ENCODE data around the gene FOSB. TPM values are rescaled to one million over a fixed set of nuclear protein-coding genes. Genes with fewer than 3 reads are reported as not detected.
A peak's percentile ranks its signal among the peaks of the same experiment; 100 is the strongest.

FOSB gene
- 1 to 10 TPM; 3.7 to 5.9 TPM for total RNA-seq

DNA sequence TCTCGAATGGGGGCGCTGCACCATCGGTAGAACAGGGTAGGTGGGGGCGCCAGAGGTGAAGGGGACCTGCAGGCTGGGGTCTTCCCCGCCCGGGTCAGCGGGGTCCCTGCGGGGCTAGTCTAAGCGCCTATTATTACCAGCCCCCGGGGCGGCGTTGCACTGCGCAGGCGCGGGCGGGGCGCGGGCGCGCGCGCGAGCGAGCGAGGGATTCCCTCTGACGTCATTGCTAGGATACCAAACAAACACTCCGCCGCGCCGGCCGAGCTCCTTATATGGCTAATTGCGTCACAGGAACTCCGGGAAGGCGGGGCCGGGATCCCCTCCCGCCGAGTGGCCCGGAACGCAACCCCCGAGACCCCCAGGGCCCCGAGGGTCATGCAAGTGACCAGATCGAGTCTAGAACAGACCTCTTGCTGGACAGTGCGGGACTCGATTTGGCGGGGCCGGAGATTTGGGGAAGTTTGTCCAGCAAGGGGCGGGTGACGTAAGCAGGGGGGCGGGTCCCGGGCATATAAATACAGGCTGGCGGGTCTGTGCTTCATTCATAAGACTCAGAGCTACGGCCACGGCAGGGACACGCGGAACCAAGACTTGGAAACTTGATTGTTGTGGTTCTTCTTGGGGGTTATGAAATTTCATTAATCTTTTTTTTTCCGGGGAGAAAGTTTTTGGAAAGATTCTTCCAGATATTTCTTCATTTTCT, at the start of gene FOSB:
Gene FOSB, plus strand, starts transcription at position 541 of the 703 bp plus-strand sequence. CDS start 591 bp downstream, outside the sequence.
- H3K36me3 Mint-ChIP-seq: peaks cover 3% of the 10 kb centered on the region

DNA sequence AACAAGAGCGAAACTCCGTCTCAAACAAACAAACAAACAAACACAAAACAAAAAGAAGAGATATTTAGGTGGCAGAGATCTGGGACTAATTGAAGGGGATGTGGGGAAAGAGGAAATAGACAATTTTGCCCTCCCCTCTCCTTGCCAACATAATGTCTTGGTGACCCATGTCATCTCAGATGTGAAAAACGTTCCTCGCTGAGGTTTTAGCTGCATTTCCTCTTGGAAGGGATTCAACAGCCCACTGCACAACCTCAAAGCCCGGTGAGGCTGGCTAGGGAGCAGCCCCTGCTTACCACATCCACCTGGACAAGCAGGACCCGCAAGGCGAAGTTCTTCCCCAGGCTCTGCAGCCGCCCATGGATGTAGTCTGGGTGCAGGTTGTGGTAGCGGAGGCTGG, 49.0 kb upstream of the FOSB start:
- ChIA-PET POLR2A (no interaction called here), CTCF (no interaction called here)
- H3K9me3 Mint-ChIP-seq: no peaks in the 10 kb centered on the region
- H3K4me1 Mint-ChIP-seq (ENCODE audit: low read depth): peaks cover 30% of the 10 kb centered on the region
- peaks cover 21% of the 10 kb centered on the region for H3K36me3 Mint-ChIP-seq
- no peak overlapping the region for H3K27ac Mint-ChIP-seq
- H3K4me3 Mint-ChIP-seq: no peak overlapping the region
- intact Hi-C loops (cut with micrococcal nuclease): no loop called here
- no peak for DNase-seq
- H3K27me3 Mint-ChIP-seq: no peaks in the 10 kb centered on the region

More for the DNA sequence above, at the start of gene FOSB:
- Mint-ChIP-seq H3K9me3 (no peaks in the 10 kb centered on the region), H3K27ac (peak within 1 kb of the TSS; percentile 84), H3K4me1 (ENCODE audit: low read depth) (peaks cover 28% of the 10 kb centered on the region), H3K27me3 (peaks cover 1% of the 10 kb centered on the region), H3K4me3 (peak within 1 kb of the TSS; percentile 87)
- CTCF ChIA-PET: interaction anchor here (0.5 to 5.0 kb wide), 11 partner anchors 11 to 219 kb away, joined by 3 to 89 read pairs (median 4); no protein-coding TSS in a partner anchor
- peak; percentile 95 for DNase-seq
- POLR2A ChIA-PET: interaction anchor here (1.0 to 4.0 kb wide), 11 partner anchors 11 to 174 kb away, joined by 3 to 44 read pairs (median 7); partner anchors contain the start of genes ERCC1, OPA3, PPP1R13L and VASP
- intact Hi-C loops (cut with micrococcal nuclease): loop anchor here (1.0 kb wide), 1 partner anchor 17 kb away; no protein-coding TSS in a partner anchor

DNA sequence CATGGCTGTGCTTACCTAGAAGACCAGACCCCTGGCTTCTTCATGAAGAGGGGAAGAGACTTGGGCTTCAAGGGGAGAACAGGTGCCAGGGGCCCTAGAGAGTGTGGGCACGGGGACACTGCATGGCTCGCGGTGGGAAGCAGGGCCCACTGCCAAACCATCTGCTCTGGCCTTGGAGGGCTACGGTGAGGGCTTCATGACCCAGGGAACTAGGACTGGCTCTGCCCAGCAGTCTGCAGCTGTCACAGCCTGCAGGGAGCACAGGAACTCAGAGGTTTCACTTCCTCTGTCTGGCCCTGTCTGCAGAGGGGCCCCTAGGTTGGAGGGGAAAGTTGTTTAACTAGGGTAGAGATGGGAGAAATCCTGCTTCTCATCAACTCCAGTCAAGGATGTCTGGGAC, 48.4 kb upstream of the FOSB start:
- H3K36me3 Mint-ChIP-seq: peaks cover 16% of the 10 kb centered on the region
- no peaks in the 10 kb centered on the region for H3K27me3 Mint-ChIP-seq
- H3K4me1 Mint-ChIP-seq (ENCODE audit: low read depth): peaks cover 35% of the 10 kb centered on the region
- no peak overlapping the region for H3K4me3 Mint-ChIP-seq
- peak overlapping the region; percentile 34 for H3K27ac Mint-ChIP-seq
- POLR2A ChIA-PET: no interaction called here
- no peaks in the 10 kb centered on the region for H3K9me3 Mint-ChIP-seq
- no peak for DNase-seq
- CTCF ChIA-PET: no interaction called here
- intact Hi-C loops (cut with micrococcal nuclease): no loop called here

DNA sequence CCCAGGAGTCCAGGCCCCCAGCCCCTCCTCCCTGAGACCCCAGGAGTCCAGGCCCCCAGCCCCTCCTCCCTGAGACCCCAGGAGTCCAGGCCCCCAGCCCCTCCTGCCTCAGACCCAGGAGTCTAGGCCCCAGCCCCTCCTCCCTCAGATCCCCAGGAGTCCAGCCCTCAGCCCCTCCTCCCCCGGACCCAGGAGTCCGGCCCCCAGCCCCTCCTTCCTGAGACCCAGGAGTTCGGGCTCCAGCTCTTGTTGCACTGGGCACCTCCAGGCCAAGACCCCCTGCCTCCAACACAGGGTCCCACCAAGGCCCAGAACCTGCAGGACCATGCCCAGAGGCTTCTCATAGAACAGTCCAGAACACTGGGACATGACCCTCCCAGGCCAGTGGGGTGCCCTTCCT, 47.9 kb upstream of the FOSB start:
- no peak overlapping the region for H3K27ac Mint-ChIP-seq
- peaks cover 12% of the 10 kb centered on the region for H3K36me3 Mint-ChIP-seq
- DNase-seq: no peak
- no peak overlapping the region for H3K4me3 Mint-ChIP-seq
- POLR2A ChIA-PET: interaction anchor here (1.0 kb wide), 1 partner anchor 13 kb away, joined by 4 read pairs; no protein-coding TSS in a partner anchor
- H3K27me3 Mint-ChIP-seq: no peaks in the 10 kb centered on the region
- H3K9me3 Mint-ChIP-seq: no peaks in the 10 kb centered on the region
- H3K4me1 Mint-ChIP-seq (ENCODE audit: low read depth): peaks cover 38% of the 10 kb centered on the region
- intact Hi-C loops (cut with micrococcal nuclease): loop anchor here (10.0 kb wide), 1 partner anchor 165 kb away; the partner anchor contains the start of gene OPA3
- CTCF ChIA-PET: no interaction called here

DNA sequence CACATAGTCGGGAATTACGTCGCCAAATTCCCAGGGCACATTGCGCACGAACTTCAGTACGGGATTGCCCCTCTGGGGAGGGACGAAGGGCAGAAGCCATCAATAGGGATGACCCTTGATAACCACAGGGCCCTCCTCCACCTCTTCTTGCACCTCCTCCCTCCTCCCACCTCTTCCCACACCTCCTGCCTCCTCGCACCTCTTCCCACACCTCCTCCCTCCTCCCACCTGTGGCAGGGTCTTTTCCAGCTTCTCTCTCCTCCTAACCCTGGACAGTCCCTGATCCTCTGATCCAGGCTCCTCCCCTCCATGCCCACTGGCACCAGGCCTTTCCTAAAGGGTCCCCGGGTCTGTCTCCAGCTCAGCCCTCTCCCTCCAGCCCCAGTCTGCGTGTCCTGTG, 47.4 kb upstream of the FOSB start:
- H3K4me1 Mint-ChIP-seq (ENCODE audit: low read depth): peaks cover 38% of the 10 kb centered on the region
- H3K27ac Mint-ChIP-seq: no peak overlapping the region
- no peak for DNase-seq
- intact Hi-C loops (cut with micrococcal nuclease): loop anchor here (10.0 kb wide), 1 partner anchor 164 kb away; the partner anchor contains the start of gene OPA3
- no peaks in the 10 kb centered on the region for H3K27me3 Mint-ChIP-seq
- ChIA-PET POLR2A (interaction anchor here (1.0 kb wide), 1 partner anchor 13 kb away, joined by 4 read pairs; no protein-coding TSS in a partner anchor), CTCF (no interaction called here)
- H3K9me3 Mint-ChIP-seq: no peaks in the 10 kb centered on the region
- no peak overlapping the region for H3K4me3 Mint-ChIP-seq
- peaks cover 12% of the 10 kb centered on the region for H3K36me3 Mint-ChIP-seq

DNA sequence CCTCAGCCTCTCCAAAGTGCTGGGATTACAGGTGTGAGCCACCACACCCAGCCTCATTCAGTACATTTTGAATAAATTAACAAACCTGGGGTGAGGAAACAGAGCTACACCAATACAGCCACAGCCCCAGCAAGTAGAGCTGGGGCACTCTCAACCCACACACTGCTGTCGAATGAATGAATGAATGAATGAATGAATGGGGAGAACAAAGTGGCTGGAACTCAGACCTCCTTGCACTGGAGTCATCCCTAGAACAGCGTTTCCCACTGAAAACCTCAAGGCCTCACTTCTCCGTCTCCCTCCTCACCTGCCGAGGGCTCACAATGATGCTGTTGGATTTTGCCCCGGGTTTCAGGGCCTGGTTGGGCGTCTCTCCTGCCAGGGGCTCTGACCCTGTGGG, 46.9 kb upstream of the FOSB start:
- Mint-ChIP-seq H3K9me3 (no peaks in the 10 kb centered on the region), H3K4me3 (no peak overlapping the region), H3K27ac (no peak overlapping the region), H3K36me3 (peaks cover 10% of the 10 kb centered on the region), H3K27me3 (no peaks in the 10 kb centered on the region), H3K4me1 (ENCODE audit: low read depth) (peaks cover 42% of the 10 kb centered on the region)
- ChIA-PET POLR2A (no interaction called here), CTCF (no interaction called here)
- intact Hi-C loops (cut with micrococcal nuclease): loop anchor here (10.0 kb wide), 1 partner anchor 164 kb away; the partner anchor contains the start of gene OPA3
- no peak for DNase-seq

DNA sequence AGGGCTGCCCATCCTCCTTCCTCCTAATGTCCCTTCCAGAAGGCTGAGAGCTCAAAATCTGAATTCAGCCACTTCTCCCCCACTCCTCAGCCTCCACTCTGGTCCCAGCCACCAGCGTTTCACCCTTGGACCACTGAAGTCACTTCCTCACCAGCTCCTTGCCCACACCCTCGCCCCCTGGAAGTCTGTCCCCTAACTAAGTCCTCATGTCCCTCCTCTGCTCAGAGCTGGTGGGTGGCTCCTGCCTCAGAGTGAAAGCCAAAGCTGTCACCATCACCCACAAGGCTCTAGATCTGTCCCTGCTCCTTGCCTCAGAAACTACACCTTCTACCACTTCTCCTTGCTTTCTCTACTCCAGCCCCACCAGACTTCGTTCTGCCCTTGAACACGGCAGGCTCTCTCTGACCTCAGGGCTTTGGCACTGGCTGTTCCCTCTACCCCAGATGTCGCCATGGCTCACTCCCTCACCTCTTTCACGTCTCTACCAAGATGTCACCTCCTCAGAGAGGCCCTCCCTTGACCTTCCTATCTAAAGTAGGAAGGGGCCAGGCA, 45.8 kb upstream of the FOSB start:
- CTCF ChIA-PET: interaction anchor here (0.8 to 1.2 kb wide), 3 partner anchors 18 to 64 kb away, joined by 3 to 7 read pairs (median 5); no protein-coding TSS in a partner anchor
- Mint-ChIP-seq H3K4me3 (no peak overlapping the region), H3K9me3 (no peaks in the 10 kb centered on the region), H3K36me3 (peaks cover 7% of the 10 kb centered on the region), H3K4me1 (ENCODE audit: low read depth) (peaks cover 44% of the 10 kb centered on the region), H3K27me3 (no peaks in the 10 kb centered on the region), H3K27ac (no peak overlapping the region)
- DNase-seq: no peak
- intact Hi-C loops (cut with micrococcal nuclease): loop anchor here (10.0 kb wide), 1 partner anchor 163 kb away; the partner anchor contains the start of gene OPA3
- POLR2A ChIA-PET: no interaction called here

DNA sequence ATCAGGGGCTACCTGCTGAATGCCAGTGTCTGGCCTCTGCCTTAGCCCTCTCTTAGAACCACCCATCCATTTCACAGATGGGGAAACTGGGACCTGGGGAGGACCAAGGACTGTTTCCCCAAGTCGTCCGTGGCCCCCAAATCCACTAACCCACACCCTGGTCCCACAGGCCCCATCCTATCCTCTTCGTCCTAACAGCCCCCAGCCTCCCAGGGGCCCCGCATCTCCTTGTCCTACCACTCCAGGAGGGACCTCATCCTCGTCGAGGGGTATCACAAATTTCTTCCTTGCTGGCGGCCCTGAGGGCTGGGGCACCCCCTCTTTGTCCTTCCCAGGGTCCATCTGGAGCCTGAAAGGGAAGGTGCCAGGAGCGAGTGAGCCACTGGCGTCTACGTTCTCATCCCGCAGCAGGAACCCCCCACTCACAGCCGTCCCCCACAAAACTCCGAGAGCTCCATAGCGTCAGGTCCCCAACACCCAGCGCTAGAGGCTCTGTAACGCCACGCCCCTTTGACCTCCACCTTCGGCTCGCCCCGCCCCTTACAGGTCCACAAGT, 44.7 kb upstream of the FOSB start:
- no peaks in the 10 kb centered on the region for H3K27me3 Mint-ChIP-seq
- POLR2A ChIA-PET: interaction anchor here (2.1 kb wide), 1 partner anchor 45 kb away, joined by 6 read pairs; the partner anchor contains the start of gene FOSB
- H3K9me3 Mint-ChIP-seq: no peaks in the 10 kb centered on the region
- DNase-seq: no peak
- peak overlapping the region; percentile 88 for H3K27ac Mint-ChIP-seq
- CTCF ChIA-PET: interaction anchor here (1.0 to 1.8 kb wide), 2 partner anchors 16 to 62 kb away, joined by 4 to 9 read pairs; no protein-coding TSS in a partner anchor
- peak overlapping the region; percentile 85 for H3K4me3 Mint-ChIP-seq
- intact Hi-C loops (cut with micrococcal nuclease): loop anchor here (1.0 to 10.0 kb wide), 2 partner anchors 17 to 162 kb away; partner anchors contain the start of genes OPA3 and POLR1G
- H3K4me1 Mint-ChIP-seq (ENCODE audit: low read depth): peaks cover 52% of the 10 kb centered on the region
- H3K36me3 Mint-ChIP-seq: peaks cover 2% of the 10 kb centered on the region

DNA sequence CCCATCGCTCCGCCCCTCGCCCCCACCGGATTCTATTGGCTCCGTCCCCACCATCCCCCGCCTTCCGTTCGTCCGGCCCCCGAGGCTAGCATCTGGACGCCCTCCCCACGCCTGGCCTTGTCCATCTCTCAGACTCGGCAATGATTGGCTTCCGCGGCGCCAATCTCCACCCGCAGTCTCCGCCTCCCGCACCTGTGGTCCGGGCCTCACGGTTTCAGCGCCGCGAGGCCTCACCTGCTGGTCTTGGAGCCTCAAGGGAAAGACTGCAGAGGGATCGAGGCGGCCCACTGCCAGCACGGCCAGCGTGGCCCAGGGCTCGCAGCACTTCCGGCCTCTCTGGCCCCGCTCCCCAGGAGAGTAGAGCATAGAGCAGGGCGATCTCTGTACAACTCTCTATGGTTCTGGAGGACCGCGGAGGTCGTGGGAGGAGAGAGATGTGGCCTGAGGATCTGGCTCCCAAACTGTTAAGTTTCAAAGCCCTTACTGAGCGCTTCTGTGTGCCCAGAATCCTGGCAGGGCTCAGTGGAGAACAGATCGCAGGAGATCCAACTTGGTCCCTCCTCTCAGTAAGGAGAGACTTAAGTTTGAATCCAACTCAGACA, 44.1 kb upstream of the FOSB start, which contains the start of gene ERCC1:
Gene ERCC1, minus strand, starts transcription at position 329 of the 602 bp plus-strand sequence. CDS start 543 bp downstream, outside the sequence.
- ChIA-PET CTCF (interaction anchor here (1.0 to 2.0 kb wide), 5 partner anchors 16 to 82 kb away, joined by 3 to 14 read pairs (median 9); no protein-coding TSS in a partner anchor), POLR2A (interaction anchor here (0.7 to 2.1 kb wide), 3 partner anchors 28 to 45 kb away, joined by 3 to 6 read pairs (median 3); partner anchors contain the start of gene FOSB)
- peaks cover under 1% of the 10 kb centered on the region for H3K36me3 Mint-ChIP-seq
- intact Hi-C loops (cut with micrococcal nuclease): loop anchor here (1.0 to 10.0 kb wide), 4 partner anchors 15 to 219 kb away; partner anchors contain the start of genes OPA3 and POLR1G
- peaks cover 2% of the 10 kb centered on the region for H3K27me3 Mint-ChIP-seq
- H3K27ac Mint-ChIP-seq: peak within 1 kb of the TSS; percentile 88
- DNase-seq: peak; percentile 92
- no peaks in the 10 kb centered on the region for H3K9me3 Mint-ChIP-seq
- peak within 1 kb of the TSS; percentile 85 for H3K4me3 Mint-ChIP-seq
- H3K4me1 Mint-ChIP-seq (ENCODE audit: low read depth): peaks cover 54% of the 10 kb centered on the region

DNA sequence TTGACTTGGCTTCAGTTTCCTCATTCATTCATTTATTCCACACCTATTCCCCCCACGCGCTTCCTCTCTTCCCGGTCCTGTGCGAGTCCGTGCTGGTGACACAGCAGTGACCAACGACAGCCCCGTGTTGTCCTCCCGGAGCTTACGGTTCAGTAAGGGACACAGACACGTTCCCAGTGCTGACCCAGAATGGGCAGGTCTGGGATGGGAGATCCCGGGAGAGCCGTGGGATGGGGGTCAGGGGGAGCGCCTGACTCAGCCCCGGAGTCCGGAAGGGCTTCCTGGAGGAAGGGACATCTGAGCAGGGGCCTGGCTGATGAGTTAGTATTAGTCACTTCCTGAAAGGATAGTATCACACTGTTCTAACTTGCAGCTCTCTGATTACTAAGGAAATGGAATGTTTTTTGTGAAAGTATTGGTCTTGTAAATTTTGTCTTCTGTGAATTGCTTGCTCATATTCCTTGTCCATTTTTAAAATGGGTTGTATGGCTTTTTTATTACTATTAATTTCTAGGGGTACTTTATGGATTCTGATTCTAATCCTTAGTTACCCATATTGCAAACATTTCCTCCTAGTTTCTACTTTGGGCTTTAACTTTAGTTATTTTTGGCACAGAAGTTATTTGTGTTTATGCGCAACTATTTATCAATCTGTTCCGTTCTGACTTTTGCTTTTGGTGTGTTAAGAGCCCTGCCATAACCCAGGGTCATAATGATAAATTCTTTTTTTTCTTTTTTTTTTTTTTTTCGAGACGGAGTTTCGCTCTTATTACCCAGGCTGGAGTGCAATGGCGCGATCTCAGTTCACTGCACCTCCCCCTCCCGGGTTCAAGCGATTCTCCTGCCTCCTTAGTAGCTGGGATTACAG, 43.4 kb upstream of the FOSB start:
- H3K4me3 Mint-ChIP-seq: peak overlapping the region; percentile 85
- ChIA-PET POLR2A (interaction anchor here (0.7 to 2.1 kb wide), 3 partner anchors 27 to 45 kb away, joined by 3 to 6 read pairs (median 3); partner anchors contain the start of gene FOSB), CTCF (interaction anchor here (1.0 to 2.0 kb wide), 4 partner anchors 15 to 81 kb away, joined by 3 to 14 read pairs (median 10); no protein-coding TSS in a partner anchor)
- intact Hi-C loops (cut with micrococcal nuclease): loop anchor here (2.0 to 10.0 kb wide), 3 partner anchors 14 to 218 kb away; partner anchors contain the start of gene OPA3
- peak; percentile 76 for DNase-seq
- H3K9me3 Mint-ChIP-seq: no peaks in the 10 kb centered on the region
- H3K4me1 Mint-ChIP-seq (ENCODE audit: low read depth): peaks cover 54% of the 10 kb centered on the region
- H3K36me3 Mint-ChIP-seq: no peaks in the 10 kb centered on the region
- peak overlapping the region; percentile 88 for H3K27ac Mint-ChIP-seq
- peaks cover 4% of the 10 kb centered on the region for H3K27me3 Mint-ChIP-seq

All from activated CD4-positive, alpha-beta memory T cell treated with anti-CD3 and anti-CD28 coated beads for 36 hours (primary cell).